Activated naive CD4-positive, alpha-beta T cell treated with anti-CD3 and anti-CD28 coated beads, Interleukin-2, amount 10 ng/mL, durations not matched to agents 7 days and 5 days (primary cell): Measurements from ENCODE around the gene APLP2.

ENCODE experiments used
- CTCF ChIA-PET: fragments of 350-600 bp; sonication (Branson Sonifier 250); formaldehyde crosslinking; loops from one replicate; lab custom pipeline; 2021; ENCODE audit warnings: antibody characterized with exemption; lab: Charles Lee
- DNase-seq: peaks from one replicate; pipeline ENCODE4 v3.0.0-alpha.2; 2020
- H3K27ac Mint-ChIP-seq: one replicate; pipeline ENCODE4 v1.8.0; 2021; ENCODE audit warnings: mild to moderate bottlenecking, moderate library complexity, mixed read lengths
- H3K27me3 Mint-ChIP-seq: one replicate; pipeline ENCODE4 v1.8.0; 2021; ENCODE audit warnings: mild to moderate bottlenecking, mixed read lengths
- H3K36me3 Mint-ChIP-seq: one replicate; pipeline ENCODE4 v1.8.0; 2021; ENCODE audit warnings: mixed read lengths
- H3K4me1 Mint-ChIP-seq: one replicate; pipeline ENCODE4 v1.8.0; 2021; ENCODE audit warnings: mixed read lengths
- H3K4me3 Mint-ChIP-seq: one replicate; pipeline ENCODE4 v1.8.0; 2021; ENCODE audit warnings: mild to moderate bottlenecking, moderate library complexity, mixed read lengths
- H3K9me3 Mint-ChIP-seq: one replicate; pipeline ENCODE4 v1.8.0; 2021; ENCODE audit warnings: mixed read lengths

APLP2 gene

DNA sequence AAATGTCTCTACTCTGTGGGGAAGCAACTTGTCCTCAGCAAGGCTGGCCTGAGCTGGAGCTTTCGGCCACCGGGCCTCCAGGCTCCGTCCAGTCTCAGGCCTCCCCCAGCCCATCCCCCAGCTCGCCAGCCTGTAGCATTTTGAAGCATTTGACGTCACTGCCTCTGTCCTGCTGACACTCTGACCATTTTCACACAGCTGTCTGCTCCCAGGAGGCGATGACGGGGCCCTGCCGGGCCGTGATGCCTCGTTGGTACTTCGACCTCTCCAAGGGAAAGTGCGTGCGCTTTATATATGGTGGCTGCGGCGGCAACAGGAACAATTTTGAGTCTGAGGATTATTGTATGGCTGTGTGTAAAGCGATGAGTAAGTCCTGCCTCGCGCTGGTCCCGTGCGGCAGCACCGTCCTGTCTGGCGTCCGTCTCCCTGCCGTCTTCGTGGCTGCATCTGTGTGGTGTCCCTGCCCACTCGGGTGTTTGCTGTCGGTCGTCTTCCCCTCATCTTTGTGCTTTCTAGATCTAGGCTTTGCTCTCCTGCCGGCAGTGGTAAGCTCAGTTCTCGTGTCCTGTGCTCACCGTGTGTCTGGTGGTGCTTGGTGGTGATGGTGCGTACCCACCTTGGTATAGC is 53.8 kb downstream of the APLP2 start:
- peaks cover 13% of the 10 kb centered on the region for H3K36me3 Mint-ChIP-seq
- CTCF ChIA-PET = no interaction called here
- H3K27ac Mint-ChIP-seq = no peak overlapping the region

GRCh38 chr11:130124096-130124495 is 54.4 kb downstream of the APLP2 start:
- peaks cover 14% of the 10 kb centered on the region for H3K36me3 Mint-ChIP-seq
- no peaks in the 10 kb centered on the region for H3K9me3 Mint-ChIP-seq
- no peak overlapping the region for H3K27ac Mint-ChIP-seq
- CTCF ChIA-PET = no interaction called here
- peaks cover 31% of the 10 kb centered on the region for H3K4me1 Mint-ChIP-seq
- H3K27me3 Mint-ChIP-seq = peaks cover 24% of the 10 kb centered on the region
- no peak overlapping the region for H3K4me3 Mint-ChIP-seq
- DNase-seq = no peak

More for the DNA sequence above, 53.8 kb downstream of the APLP2 start:
- Mint-ChIP-seq H3K4me1 (peaks cover 37% of the 10 kb centered on the region), H3K9me3 (no peaks in the 10 kb centered on the region), H3K4me3 (no peak overlapping the region), H3K27me3 (peaks cover 29% of the 10 kb centered on the region)
- DNase-seq = no peak

DNA sequence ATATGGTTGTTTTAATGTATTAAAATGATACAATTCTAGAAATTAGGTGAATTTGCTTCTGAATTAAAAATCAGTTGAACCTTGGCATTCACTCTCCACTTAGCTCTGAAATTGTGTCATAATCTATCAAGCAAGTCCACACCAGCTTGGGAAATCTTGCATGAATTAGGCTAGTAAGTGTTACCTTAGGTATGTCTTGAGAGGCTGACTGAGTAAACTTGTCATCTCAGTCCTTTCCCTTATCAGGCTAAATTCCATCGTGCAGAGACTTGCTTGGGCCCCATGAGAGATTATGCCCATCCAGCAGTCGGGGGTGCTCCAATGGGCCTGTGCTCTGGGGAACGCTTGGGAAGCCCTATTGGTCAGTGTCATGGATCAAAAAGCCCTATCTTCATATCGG is 55.9 kb downstream of the APLP2 start:
- Mint-ChIP-seq H3K4me3 (no peak overlapping the region), H3K27me3 (peaks cover 16% of the 10 kb centered on the region), H3K9me3 (no peaks in the 10 kb centered on the region), H3K36me3 (peaks cover 15% of the 10 kb centered on the region), H3K27ac (no peak overlapping the region), H3K4me1 (peaks cover 23% of the 10 kb centered on the region)
- CTCF ChIA-PET = interaction anchor here (0.8 to 3.6 kb wide), 2 partner anchors 45 to 203 kb away, joined by 3 to 15 read pairs; no protein-coding TSS in a partner anchor
- DNase-seq = no peak

GRCh38 chr11:130126516-130126915 is 56.8 kb downstream of the APLP2 start:
- H3K36me3 Mint-ChIP-seq = peaks cover 15% of the 10 kb centered on the region
- H3K9me3 Mint-ChIP-seq = no peaks in the 10 kb centered on the region
- peaks cover 12% of the 10 kb centered on the region for H3K27me3 Mint-ChIP-seq
- H3K4me3 Mint-ChIP-seq = no peak overlapping the region
- CTCF ChIA-PET = interaction anchor here (3.6 kb wide), 1 partner anchor 203 kb away, joined by 15 read pairs; no protein-coding TSS in a partner anchor
- peaks cover 15% of the 10 kb centered on the region for H3K4me1 Mint-ChIP-seq
- H3K27ac Mint-ChIP-seq = no peak overlapping the region
- no peak for DNase-seq

- Mint-ChIP-seq H3K4me1 (peaks cover 5% of the 10 kb centered on the region), H3K27ac (no peak overlapping the region), H3K36me3 (peaks cover 9% of the 10 kb centered on the region)
Measured at GRCh38 chr11:130127509-130127908, 57.8 kb downstream of the APLP2 start.

DNA sequence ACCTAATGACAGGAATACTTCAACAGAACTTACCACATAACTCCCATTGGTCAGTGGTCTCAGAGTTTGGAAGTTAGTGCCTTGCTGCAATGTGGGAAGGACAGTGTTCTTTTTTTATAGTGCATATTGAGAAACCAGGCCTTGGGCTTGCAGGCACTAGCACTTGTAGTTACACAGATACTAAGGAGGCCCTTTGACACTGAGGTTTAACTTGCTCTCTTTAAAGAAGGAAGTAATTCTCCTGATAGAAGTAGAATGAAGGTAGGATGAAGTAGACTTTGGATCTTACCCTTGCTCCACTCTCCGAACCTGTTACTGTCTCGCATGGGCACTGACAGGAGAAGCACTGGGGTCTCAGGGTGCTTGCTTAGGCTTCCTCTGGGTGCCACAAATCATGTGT is 58.9 kb downstream of the APLP2 start:
- H3K9me3 Mint-ChIP-seq = no peaks in the 10 kb centered on the region
- DNase-seq = no peak
- H3K4me3 Mint-ChIP-seq = no peak overlapping the region
- no peaks in the 10 kb centered on the region for H3K4me1 Mint-ChIP-seq
- H3K27ac Mint-ChIP-seq = no peak overlapping the region
- peaks cover 7% of the 10 kb centered on the region for H3K27me3 Mint-ChIP-seq
- CTCF ChIA-PET = interaction anchor here (0.9 to 3.6 kb wide), 2 partner anchors 136 to 206 kb away, joined by 3 to 15 read pairs; no protein-coding TSS in a partner anchor
- H3K36me3 Mint-ChIP-seq = peaks cover 5% of the 10 kb centered on the region

More at GRCh38 chr11:130127509-130127908, 57.8 kb downstream of the APLP2 start:
- H3K9me3 Mint-ChIP-seq = no peaks in the 10 kb centered on the region
- CTCF ChIA-PET = interaction anchor here (0.9 to 3.6 kb wide), 2 partner anchors 204 to 246 kb away, joined by 3 to 15 read pairs; no protein-coding TSS in a partner anchor
- H3K4me3 Mint-ChIP-seq = no peak overlapping the region
- H3K27me3 Mint-ChIP-seq = peaks cover 9% of the 10 kb centered on the region
- DNase-seq = no peak

DNA sequence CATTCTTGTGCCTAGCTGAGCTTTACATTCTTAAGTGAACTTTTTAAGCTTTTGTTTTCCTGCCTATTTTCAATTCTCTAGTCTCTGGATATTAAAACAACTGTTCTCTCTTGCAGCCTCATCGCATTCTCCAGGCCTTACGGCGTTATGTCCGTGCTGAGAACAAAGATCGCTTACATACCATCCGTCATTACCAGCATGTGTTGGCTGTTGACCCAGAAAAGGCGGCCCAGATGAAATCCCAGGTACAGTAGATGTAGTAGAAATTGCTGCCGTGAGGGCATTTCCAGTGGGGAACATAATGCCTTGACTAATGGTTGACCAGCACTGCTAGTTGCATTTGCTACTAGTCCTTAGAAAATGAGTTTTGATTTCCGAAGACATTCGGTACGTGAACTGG is 60.2 kb downstream of the APLP2 start:
- peaks cover under 1% of the 10 kb centered on the region for H3K27me3 Mint-ChIP-seq
- CTCF ChIA-PET = interaction anchor here (1.2 to 6.4 kb wide), 6 partner anchors 8 to 345 kb away, joined by 3 to 107 read pairs (median 16); no protein-coding TSS in a partner anchor
- peaks cover 2% of the 10 kb centered on the region for H3K36me3 Mint-ChIP-seq
- no peak overlapping the region for H3K27ac Mint-ChIP-seq
- no peaks in the 10 kb centered on the region for H3K4me1 Mint-ChIP-seq
- no peaks in the 10 kb centered on the region for H3K9me3 Mint-ChIP-seq
- no peak for DNase-seq
- no peak overlapping the region for H3K4me3 Mint-ChIP-seq

- peaks cover 2% of the 10 kb centered on the region for H3K36me3 Mint-ChIP-seq
- CTCF ChIA-PET = interaction anchor here (0.7 to 6.4 kb wide), 42 partner anchors 10 to 771 kb away, joined by 3 to 107 read pairs (median 4); partner anchors contain the start of gene NFRKB
- H3K9me3 Mint-ChIP-seq = no peaks in the 10 kb centered on the region
- H3K4me3 Mint-ChIP-seq = no peak overlapping the region
- no peaks in the 10 kb centered on the region for H3K4me1 Mint-ChIP-seq
- DNase-seq = peak; percentile 60
- H3K27me3 Mint-ChIP-seq = no peaks in the 10 kb centered on the region
- H3K27ac Mint-ChIP-seq = no peak overlapping the region
Measured at GRCh38 chr11:130131961-130132850, 62.5 kb downstream of the APLP2 start.

DNA sequence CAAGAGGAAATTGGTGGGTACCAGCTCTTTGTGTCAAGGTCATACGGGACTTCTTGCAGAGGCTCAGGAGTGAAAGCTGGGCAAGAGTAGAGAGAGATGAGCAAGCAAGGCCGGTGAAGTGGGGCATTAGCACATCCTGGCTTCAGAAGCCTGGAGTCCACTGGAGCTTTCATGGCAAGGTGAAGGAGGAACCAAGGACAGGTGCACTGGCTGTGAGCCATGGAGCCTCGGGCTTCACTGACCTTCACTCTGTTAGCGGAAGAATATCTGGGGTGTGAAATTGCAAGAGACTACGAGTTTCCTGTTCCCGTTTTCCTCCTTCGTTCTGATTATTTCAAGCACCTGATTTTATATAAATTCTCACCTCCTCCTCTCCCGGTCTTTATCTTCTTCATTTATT is 64.0 kb downstream of the APLP2 start:
- Mint-ChIP-seq H3K27me3 (no peaks in the 10 kb centered on the region), H3K4me3 (no peak overlapping the region), H3K27ac (no peak overlapping the region), H3K36me3 (peaks cover 2% of the 10 kb centered on the region), H3K4me1 (no peaks in the 10 kb centered on the region), H3K9me3 (no peaks in the 10 kb centered on the region)
- CTCF ChIA-PET = interaction anchor here (0.5 to 6.4 kb wide), 5 partner anchors 12 to 250 kb away, joined by 3 to 107 read pairs (median 11); no protein-coding TSS in a partner anchor
- no peak for DNase-seq

- Mint-ChIP-seq H3K4me1 (no peaks in the 10 kb centered on the region), H3K4me3 (no peak overlapping the region), H3K36me3 (no peaks in the 10 kb centered on the region), H3K27ac (no peak overlapping the region), H3K27me3 (no peaks in the 10 kb centered on the region), H3K9me3 (no peaks in the 10 kb centered on the region)
- DNase-seq = no peak
- CTCF ChIA-PET = interaction anchor here (1.5 to 1.6 kb wide), 2 partner anchors 10 to 255 kb away, joined by 4 read pairs; no protein-coding TSS in a partner anchor
Measured at GRCh38 chr11:130136107-130136506, 66.4 kb downstream of the APLP2 start.

- Mint-ChIP-seq H3K36me3 (no peaks in the 10 kb centered on the region), H3K9me3 (no peaks in the 10 kb centered on the region), H3K27me3 (no peaks in the 10 kb centered on the region), H3K27ac (no peak overlapping the region), H3K4me1 (no peaks in the 10 kb centered on the region), H3K4me3 (no peak overlapping the region)
- no peak for DNase-seq
- CTCF ChIA-PET = interaction anchor here (1.5 kb wide), 1 partner anchor 215 kb away, joined by 4 read pairs; no protein-coding TSS in a partner anchor
Measured at GRCh38 chr11:130137999-130138398, 68.3 kb downstream of the APLP2 start.

- no peak for DNase-seq
- H3K9me3 Mint-ChIP-seq = no peaks in the 10 kb centered on the region
- no peaks in the 10 kb centered on the region for H3K36me3 Mint-ChIP-seq
- no peaks in the 10 kb centered on the region for H3K4me1 Mint-ChIP-seq
- H3K27ac Mint-ChIP-seq = no peak overlapping the region
- no peaks in the 10 kb centered on the region for H3K27me3 Mint-ChIP-seq
- H3K4me3 Mint-ChIP-seq = no peak overlapping the region
- CTCF ChIA-PET = no interaction called here
Measured at GRCh38 chr11:130139401-130139800, 69.7 kb downstream of the APLP2 start.

DNA sequence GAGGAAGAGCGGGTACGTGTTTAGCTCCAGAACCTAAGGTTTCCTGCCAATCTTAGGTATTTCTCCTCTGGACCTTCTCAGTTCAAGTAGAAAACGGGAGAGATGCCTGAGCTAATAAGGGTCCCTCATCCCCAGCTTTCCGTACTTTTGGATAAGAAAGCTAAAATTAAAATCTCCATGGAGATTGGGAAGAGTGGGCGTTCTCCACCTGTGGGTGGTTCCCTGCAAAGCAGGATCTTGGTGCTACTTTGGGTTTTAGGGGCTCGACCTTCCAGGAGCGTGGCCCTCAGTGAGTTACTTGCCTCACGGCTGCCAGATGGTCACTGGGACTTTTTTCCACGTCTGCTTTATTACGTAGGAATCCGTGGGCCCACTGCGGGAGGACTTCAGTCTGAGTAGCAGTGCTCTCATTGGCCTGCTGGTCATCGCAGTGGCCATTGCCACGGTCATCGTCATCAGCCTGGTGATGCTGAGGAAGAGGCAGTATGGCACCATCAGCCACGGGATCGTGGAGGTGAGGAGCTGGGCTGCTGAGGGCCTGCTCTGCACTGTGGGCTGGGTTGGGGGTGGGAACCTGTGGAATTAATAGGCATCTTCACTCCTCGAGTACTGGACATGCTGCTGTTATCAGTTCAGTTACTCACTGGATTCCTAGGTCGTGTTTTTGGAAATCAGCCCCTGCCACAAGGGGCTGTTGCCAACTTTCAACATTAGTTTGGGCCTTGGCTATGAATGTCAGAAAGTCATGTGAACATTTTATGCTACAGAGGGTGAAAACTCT is 72.1 kb downstream of the APLP2 start:
- Mint-ChIP-seq H3K27me3 (no peaks in the 10 kb centered on the region), H3K4me1 (peaks cover 9% of the 10 kb centered on the region), H3K4me3 (no peak overlapping the region), H3K9me3 (no peaks in the 10 kb centered on the region), H3K36me3 (no peaks in the 10 kb centered on the region), H3K27ac (no peak overlapping the region)
- CTCF ChIA-PET = interaction anchor here (1.5 kb wide), 1 partner anchor 9 kb away, joined by 4 read pairs; no protein-coding TSS in a partner anchor
- DNase-seq = no peak
